Parathyroid adenoma (tissue), 2 donors: Measurements from ENCODE around the gene TCIRG1.
A peak's percentile ranks its signal among the peaks of the same experiment; 100 is the strongest.

Source experiments
- H2AFZ ChIP-seq: fragments of 300-600 bp; sonication (generic); one replicate; pipeline ENCODE4 v1.7.0; 2017; ENCODE audit warnings: antibody characterized with exemption, mild to moderate bottlenecking
- H3K27ac ChIP-seq: fragments of 300-600 bp; sonication (generic); one replicate; pipeline ENCODE4 v1.7.0; 2017
- H3K27me3 ChIP-seq: fragments of 300-600 bp; sonication (generic); one replicate; pipeline ENCODE4 v1.7.0; 2017; ENCODE audit warnings: low read length; ENCODE audit not compliant: control insufficient read depth, insufficient read depth
- H3K36me3 ChIP-seq: fragments of 300-600 bp; sonication (generic); one replicate; pipeline ENCODE4 v1.7.0; 2017; ENCODE audit warnings: low read length; ENCODE audit not compliant: control insufficient read depth, insufficient read depth
- H3K4me1 ChIP-seq: fragments of 300-600 bp; sonication (generic); one replicate; pipeline ENCODE4 v1.7.0; 2017; ENCODE audit warnings: control low read depth
- H3K4me2 ChIP-seq: fragments of 300-600 bp; sonication (generic); one replicate; pipeline ENCODE4 v1.7.0; 2017; ENCODE audit warnings: low read length
- H3K4me3 ChIP-seq: fragments of 300-600 bp; sonication (generic); one replicate; pipeline ENCODE4 v1.7.0; 2017; ENCODE audit warnings: low read depth, low read length
- H3K79me2 ChIP-seq: fragments of 300-600 bp; sonication (generic); one replicate; pipeline ENCODE4 v1.7.0; 2017; ENCODE audit warnings: control low read depth
- H3K9ac ChIP-seq: fragments of 300-600 bp; sonication (generic); one replicate; pipeline ENCODE4 v1.7.0; 2017; ENCODE audit warnings: mild to moderate bottlenecking
- H3K9me3 ChIP-seq: fragments of 300-600 bp; sonication (generic); one replicate; pipeline ENCODE4 v1.7.0; 2017; ENCODE audit warnings: low read length; ENCODE audit not compliant: control insufficient read depth
- CTCF ChIP-seq: fragments of 300-600 bp; sonication (generic); IDR thresholded peaks from one replicate; pipeline ENCODE4 v1.7.0; 2017; ENCODE audit warnings: antibody characterized with exemption, mild to moderate bottlenecking
- donor health status: primary hyperparathyroidism.

TCIRG1 gene

DNA sequence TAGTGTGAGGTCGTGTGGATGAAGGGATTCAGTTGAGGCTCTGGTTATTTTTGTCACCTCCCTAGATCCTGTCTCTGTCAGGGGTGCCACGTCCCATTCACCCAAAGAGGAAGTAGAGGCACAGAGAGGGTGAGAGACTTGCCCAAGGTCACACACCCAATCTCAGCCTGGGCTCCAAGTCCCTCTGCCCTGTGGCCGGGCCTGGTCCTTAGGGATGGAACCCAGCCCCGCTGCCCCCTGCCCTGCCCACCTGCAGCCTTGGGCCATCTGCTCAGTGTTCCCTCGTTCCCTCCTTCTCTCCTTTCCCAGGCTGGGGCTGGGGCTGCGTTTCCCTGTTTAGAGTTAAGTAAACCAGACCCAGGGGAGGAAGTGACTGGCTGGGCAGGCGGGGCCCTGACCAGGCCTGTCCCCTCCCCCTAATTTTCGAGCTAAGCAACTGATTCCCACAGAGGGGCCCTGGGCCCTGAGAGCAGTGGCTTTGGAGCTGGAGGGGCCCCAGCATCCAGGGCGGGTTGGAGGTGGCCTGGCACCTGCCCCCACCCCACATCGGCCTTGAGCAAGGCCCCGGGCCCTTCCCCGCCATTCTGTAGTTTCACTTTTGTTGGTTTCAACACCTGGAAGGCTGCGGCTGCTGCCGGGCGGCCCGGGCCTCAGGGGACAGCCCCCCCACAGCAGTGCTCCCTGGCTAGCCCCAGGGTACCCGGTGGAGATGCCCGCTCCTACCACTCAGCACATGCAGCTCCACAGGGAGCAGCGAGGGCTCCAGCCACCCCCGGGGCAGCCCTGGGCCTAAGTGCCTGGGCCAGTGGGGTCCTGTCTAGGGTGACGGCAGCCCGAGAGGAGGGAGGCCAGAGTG is 1.5 kb downstream of the TCIRG1 start:
- Histone ChIP-seq H3K4me3 (peak overlapping the region; percentile 29), H3K36me3 (no peaks in the 10 kb centered on the region), H2AFZ (peak overlapping the region; percentile 61), H3K79me2 (no peaks in the 10 kb centered on the region), H3K27ac (peak overlapping the region; percentile 66), H3K9ac (no peak overlapping the region), H3K27me3 (no peaks in the 10 kb centered on the region), H3K4me1 (peaks cover 8% of the 10 kb centered on the region), H3K4me2 (peak overlapping the region; percentile 30), H3K9me3 (no peaks in the 10 kb centered on the region)
- TF ChIP-seq CTCF = no peak

- no peak overlapping the region for H2AFZ ChIP-seq
- no peaks in the 10 kb centered on the region for H3K27me3 ChIP-seq
- no peak for TF ChIP-seq CTCF
- H3K4me3 ChIP-seq = peak overlapping the region; percentile 29
- peak overlapping the region; percentile 30 for H3K4me2 ChIP-seq
- peaks cover 8% of the 10 kb centered on the region for H3K4me1 ChIP-seq
- H3K9me3 ChIP-seq = no peaks in the 10 kb centered on the region
- no peaks in the 10 kb centered on the region for H3K36me3 ChIP-seq
- H3K9ac ChIP-seq = no peak overlapping the region
- no peak overlapping the region for H3K27ac ChIP-seq
- no peaks in the 10 kb centered on the region for H3K79me2 ChIP-seq
These were observed 2.2 kb downstream of the TCIRG1 start for GRCh38 chr11:68040957-68041591.

DNA sequence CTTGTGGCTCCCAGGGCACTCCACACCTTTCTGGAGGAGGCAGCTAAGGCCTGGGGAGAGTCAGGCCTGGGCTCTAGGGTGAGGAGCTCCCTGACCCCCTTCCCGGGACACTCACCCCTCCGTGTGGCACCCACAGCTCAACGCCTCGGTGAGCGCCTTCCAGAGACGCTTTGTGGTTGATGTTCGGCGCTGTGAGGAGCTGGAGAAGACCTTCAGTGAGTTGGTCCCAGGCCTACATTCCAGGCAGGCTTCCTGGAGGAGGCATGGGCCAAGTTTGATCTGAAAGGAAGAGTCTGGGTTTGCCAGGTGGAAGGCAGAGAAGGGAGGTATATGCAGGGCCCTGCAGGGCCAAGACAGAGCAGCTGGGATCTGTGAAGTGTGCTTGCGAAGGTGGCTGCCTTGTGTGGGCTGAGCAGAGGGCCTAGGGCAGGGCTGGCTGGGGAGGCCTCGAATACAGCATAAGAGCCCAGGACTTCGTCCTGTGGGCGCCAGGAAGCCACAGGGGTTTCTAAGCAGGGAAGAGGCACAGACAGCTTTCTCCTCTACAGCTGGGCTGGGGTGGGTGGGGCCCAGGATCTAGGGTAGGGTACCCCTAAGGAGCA is 2.9 kb downstream of the TCIRG1 start:
- Histone ChIP-seq H3K4me2 (no peak overlapping the region), H3K4me1 (peaks cover 8% of the 10 kb centered on the region), H3K9ac (no peak overlapping the region), H2AFZ (no peak overlapping the region), H3K27me3 (no peaks in the 10 kb centered on the region), H3K36me3 (no peaks in the 10 kb centered on the region), H3K9me3 (no peaks in the 10 kb centered on the region), H3K79me2 (no peaks in the 10 kb centered on the region), H3K4me3 (no peak overlapping the region), H3K27ac (no peak overlapping the region)
- no peak for TF ChIP-seq CTCF

- Histone ChIP-seq H3K9me3 (no peaks in the 10 kb centered on the region), H3K4me2 (no peak overlapping the region), H3K27ac (no peak overlapping the region), H3K9ac (no peak overlapping the region), H3K4me3 (no peak overlapping the region), H2AFZ (no peak overlapping the region), H3K27me3 (no peaks in the 10 kb centered on the region), H3K79me2 (no peaks in the 10 kb centered on the region), H3K36me3 (no peaks in the 10 kb centered on the region), H3K4me1 (peaks cover 8% of the 10 kb centered on the region)
- TF ChIP-seq CTCF = no peak
These were observed 3.6 kb downstream of the TCIRG1 start for GRCh38 chr11:68042219-68043028.
